Esophagus (tissue), 2 donors: Measurements from ENCODE around the gene SLC22A23. TPM values are rescaled to one million over a fixed set of nuclear protein-coding genes. Genes with fewer than 3 reads are reported as not detected.

Source experiments
- H3K27ac ChIP-seq, 2 donors: one replicate each; pipeline ENCODE4 v1.5.1; 2013; ENCODE audit warnings: low read depth in 2 of 2, mild to moderate bottlenecking in 2 of 2, inconsistent platforms in 1 of 2, low read length in 1 of 2, moderate library complexity in 1 of 2
- H3K27me3 ChIP-seq, 2 donors: one replicate each; pipeline ENCODE4 v1.6.1; 2013; ENCODE audit warnings: low read length in 2 of 2, control low read depth in 1 of 2, mild to moderate bottlenecking in 1 of 2; ENCODE audit not compliant: insufficient read depth in 2 of 2, control insufficient read depth in 1 of 2
- H3K36me3 ChIP-seq, 2 donors: one replicate each; pipeline ENCODE4 v1.6.1; 2013; ENCODE audit warnings: low read length in 1 of 2; ENCODE audit not compliant: control insufficient read depth in 2 of 2, insufficient read depth in 2 of 2
- H3K4me1 ChIP-seq, 2 donors: one replicate each; pipeline ENCODE4 v1.6.1; 2013; ENCODE audit warnings: low read length in 1 of 2; ENCODE audit not compliant: control insufficient read depth in 2 of 2, insufficient read depth in 2 of 2
- H3K4me3 ChIP-seq, 2 donors: one replicate each; pipeline ENCODE4 v1.5.1; 2013; ENCODE audit warnings: low read length in 2 of 2, mild to moderate bottlenecking in 2 of 2, low read depth in 1 of 2, moderate library complexity in 1 of 2
- H3K9me3 ChIP-seq, 2 donors: one replicate each; pipeline ENCODE4 v1.6.1; 2013; ENCODE audit warnings: mild to moderate bottlenecking in 2 of 2, low read depth in 1 of 2, low read length in 1 of 2, moderate library complexity in 1 of 2; ENCODE audit not compliant: control insufficient read depth in 2 of 2, insufficient read depth in 1 of 2
- WGBS, 2 donors: extraction: QIAGEN DNeasy Blood & Tissue Kit; methylation state at CpG; one replicate each; pipeline ENCODE4 v1.1.7; 2013; 5-methylcytosine and 5-hydroxymethylcytosine counted together
- polyA plus RNA-seq, 2 donors: library from polyadenylated mRNA; stranded (reverse); fragments of 200-250 nt; gene quantifications; one replicate each; pipeline ENCODE4 v1.2.3, GENCODE V29; 2013
- donor health status: healthy with polysubstance abuse.
- donor health status: Bipolar disorder and iron deficiency.

SLC22A23 gene
- polyA plus RNA-seq, 2 donors: 12.5 to 15.4 TPM

DNA sequence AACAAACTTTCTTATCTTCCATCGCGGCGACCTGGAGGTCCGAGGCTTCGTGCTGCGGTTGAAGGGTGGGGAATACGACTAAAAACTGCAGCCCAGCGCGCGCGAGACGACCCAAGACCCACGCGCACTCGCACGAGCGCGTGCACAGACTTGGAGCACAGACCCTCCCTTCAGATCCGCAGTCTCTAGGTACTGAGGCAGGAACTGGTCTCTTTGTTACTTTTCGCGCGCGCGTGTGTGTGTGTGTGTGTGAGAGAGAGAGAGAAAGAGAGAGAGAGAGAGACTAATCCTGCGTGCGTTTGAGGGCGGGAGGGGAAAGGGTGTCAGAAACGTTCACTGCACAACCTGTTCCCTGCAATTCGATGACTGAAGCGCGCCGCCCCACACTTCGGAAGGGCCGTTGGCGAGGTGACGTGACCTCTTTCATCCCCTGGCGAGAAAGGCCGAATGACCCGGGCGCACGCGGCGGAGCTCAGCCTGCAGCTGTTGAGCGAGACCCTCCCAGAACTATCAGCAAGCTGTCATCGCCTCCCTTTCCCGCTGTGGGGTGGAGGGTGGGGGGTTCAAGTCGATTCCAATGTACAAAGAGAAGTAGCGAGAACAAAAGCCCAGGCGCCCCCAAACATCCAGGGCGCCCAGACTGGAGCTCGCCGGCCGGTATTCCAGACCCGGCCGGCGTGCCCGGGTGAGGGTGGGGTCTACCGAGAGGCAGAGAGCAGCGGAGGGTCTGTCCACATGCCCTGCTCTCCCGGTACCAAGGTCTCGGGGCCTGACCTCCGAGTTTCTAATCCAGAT is 227.9 kb downstream of the SLC22A23 start:
- Histone ChIP-seq H3K27me3 (peaks cover 0 to 31% of the 10 kb centered on the region in 2 donors), H3K4me1 (peaks cover 6 to 30% of the 10 kb centered on the region in 2 donors), H3K27ac (no peak overlapping the region), H3K36me3 (no peaks in the 10 kb centered on the region), H3K4me3 (peak overlapping the region in 1 of 2 donors; percentile 16), H3K9me3 (no peaks in the 10 kb centered on the region)
- WGBS, 2 donors: 4 to 6% methylated on average over 62 of the region's 62 CpGs

DNA sequence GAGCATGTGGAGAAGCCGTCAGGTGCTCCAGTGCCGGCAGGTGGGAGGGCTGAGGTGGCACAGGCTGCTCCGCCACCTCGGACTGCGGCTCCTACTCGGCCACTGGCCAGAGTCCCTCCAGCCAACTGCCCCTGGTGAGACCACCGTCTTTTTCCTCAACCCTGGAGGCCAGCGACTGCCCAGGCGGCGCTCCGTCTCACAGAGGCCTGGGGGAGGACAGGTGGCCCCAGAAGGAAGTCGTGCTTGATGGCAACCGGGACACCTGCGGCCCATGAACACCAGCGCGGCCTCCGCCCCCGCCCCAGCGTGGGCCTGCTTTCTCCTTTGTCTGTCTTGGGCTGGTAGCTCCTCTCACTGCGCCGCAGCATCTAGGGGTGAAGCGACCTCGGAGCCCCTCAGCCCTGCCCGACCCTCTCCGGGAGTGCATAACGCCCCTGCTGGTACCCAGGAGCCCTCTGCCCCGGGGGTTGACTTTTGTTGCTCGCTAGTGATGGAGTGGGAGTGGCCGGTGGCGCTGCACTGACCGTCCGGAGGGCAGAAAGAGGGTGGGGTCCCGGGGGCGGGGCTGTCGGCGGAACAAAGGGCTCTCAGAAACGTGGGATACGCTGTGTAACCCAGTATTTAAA is 228.7 kb downstream of the SLC22A23 start:
- Histone ChIP-seq H3K27ac (no peak overlapping the region), H3K4me1 (peaks cover 6 to 30% of the 10 kb centered on the region in 2 donors), H3K36me3 (no peaks in the 10 kb centered on the region), H3K27me3 (peaks cover 0 to 31% of the 10 kb centered on the region in 2 donors), H3K9me3 (no peaks in the 10 kb centered on the region), H3K4me3 (peak overlapping the region in 1 of 2 donors; percentile 7)
- 3 to 4% methylated on average over 31 to 38 of the region's 38 CpGs for WGBS, 2 donors

DNA sequence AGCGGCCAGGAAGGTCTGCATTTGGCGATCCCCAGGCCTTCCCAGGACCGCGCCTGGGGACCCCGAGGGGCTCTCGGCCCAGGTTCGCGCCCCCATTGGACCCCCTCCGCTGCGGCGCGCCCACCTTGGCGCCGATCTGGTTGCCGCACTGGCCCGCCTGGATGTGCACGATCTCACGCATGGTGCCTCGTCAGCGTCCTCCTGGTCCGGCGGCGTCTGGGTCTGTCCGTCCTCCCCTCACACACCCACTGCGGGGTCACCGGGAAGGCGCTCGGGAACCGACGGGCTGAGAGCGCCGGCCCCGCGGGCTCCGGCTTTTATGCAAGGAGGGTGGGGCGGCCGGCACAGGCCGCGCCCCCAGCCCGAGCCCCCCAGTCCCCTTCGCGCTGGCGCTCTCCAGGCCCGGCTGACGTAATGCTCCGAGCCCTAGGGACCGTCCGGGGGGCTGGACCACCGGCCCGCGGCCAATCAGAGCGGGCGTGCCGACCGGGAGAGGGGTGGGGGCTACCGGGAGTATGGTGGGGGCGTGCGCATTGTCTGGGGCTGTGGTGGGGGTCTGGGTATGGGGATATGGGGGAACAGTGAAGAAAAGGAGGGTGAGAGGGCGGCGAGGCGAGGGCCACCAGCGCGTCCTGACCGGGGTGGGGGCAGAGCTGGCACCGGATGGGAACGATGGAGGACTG is 229.3 kb downstream of the SLC22A23 start, which contains the start of gene TUBB2B:
Gene TUBB2B, minus strand, starts transcription at position 291 of the 683 bp plus-strand sequence. Its CDS starts 110 bp downstream, at position 181.
- Histone ChIP-seq H3K9me3 (no peaks in the 10 kb centered on the region), H3K4me1 (peaks cover 6 to 30% of the 10 kb centered on the region in 2 donors), H3K27me3 (peaks cover 0 to 31% of the 10 kb centered on the region in 2 donors), H3K27ac (no peak within 1 kb of the TSS), H3K36me3 (no peaks in the 10 kb centered on the region), H3K4me3 (peak within 1 kb of the TSS; percentile 35 to 39)
- 2% methylated on average over 53 to 66 of the region's 66 CpGs for WGBS, 2 donors

DNA sequence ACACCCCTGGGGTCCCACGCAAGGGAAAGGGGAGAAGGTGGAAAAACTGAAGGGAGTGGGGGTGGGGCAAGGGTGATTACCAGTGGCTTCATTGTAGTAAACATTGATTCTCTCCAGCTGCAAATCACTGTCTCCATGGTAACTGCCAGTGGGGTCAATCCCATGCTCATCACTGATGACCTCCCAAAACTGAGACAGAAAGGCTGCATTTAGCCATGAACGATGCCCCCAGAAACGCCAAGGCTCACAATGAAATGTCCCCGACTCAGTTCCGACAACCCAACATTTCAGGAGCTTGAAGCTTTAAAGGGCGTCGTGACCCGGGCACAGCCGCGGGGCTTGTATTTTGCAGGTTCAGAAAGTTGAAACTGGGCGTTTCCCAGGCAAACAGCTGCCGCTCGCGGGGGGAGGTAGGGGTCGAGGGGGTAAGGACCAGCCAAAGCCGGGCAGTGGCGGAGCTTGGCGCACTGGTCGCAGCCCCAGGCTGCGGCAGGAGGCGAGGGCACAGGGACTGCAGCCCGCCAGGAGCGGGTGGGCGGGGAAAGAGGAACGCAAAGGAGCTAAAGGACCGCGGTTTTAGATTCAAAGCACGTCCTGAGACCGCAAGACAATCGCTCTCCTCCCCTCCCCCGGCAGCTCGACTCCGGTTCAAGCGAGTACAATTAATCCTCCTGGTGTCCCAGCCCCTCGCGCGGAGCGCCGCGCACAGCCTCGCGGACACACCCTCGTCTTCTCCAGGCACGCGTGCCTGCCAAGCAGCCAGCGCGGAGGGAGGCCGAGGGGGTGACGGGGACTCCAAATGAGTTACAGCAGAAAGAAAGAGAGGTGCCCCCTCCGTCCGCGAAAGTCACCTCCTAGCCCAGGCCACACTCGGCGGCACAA is 230.1 kb downstream of the SLC22A23 start:
- Histone ChIP-seq H3K4me1 (peaks cover 4 to 27% of the 10 kb centered on the region in 2 donors), H3K9me3 (no peaks in the 10 kb centered on the region), H3K27ac (no peak overlapping the region), H3K4me3 (peak overlapping the region; percentile 35 to 39), H3K27me3 (peaks cover 0 to 26% of the 10 kb centered on the region in 2 donors), H3K36me3 (no peaks in the 10 kb centered on the region)
- 3% methylated on average over 48 to 54 of the region's 54 CpGs for WGBS, 2 donors

DNA sequence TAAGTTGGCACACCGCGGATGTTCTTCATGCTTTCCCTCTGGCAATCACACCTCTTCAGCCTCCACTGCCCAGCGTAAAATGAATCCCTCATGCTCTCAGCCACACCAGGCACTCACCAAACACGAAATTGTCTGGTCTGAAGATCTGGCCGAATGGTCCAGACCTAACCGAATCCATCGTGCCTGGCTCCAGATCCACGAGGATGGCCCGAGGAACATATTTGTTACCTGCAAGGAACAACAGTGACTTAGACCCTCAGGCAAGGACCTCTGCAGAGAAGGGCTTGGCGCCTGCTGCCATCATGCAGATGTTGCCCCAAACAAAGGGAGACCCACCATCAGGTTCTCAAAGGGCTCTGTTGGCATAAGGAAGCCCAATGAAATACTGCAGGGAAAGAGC is 230.8 kb downstream of the SLC22A23 start:
- Histone ChIP-seq H3K27me3 (peaks cover 0 to 26% of the 10 kb centered on the region in 2 donors), H3K4me3 (no peak overlapping the region), H3K9me3 (no peaks in the 10 kb centered on the region), H3K4me1 (peaks cover 4 to 21% of the 10 kb centered on the region in 2 donors), H3K36me3 (no peaks in the 10 kb centered on the region), H3K27ac (no peak overlapping the region)
- WGBS, 2 donors: 91 to 94% methylated on average over 10 of the region's 10 CpGs

DNA sequence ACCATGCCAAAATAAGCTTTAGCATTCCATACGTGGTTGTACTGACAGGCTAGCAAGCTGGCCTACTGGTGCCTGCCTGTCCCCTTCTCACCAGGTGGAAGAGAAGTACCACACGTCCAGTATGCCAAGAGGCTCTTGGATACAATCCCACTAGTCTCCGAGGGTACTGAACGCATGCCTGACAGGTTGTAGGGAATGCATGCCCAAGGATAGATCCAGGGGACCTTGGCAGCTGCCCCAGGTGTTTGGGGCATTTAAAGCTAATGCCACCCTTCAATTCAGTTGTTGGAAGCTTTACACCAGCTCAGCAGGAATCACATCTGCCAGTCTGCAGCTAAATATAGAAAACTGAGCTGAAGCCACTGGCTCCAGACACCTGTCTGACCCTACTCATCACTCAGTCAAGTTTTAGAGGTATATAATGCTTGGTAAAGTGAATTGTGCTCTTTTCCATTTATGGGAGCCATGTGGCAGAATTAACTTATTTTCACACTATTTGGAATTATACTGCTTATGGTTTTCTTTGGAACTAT is 234.3 kb downstream of the SLC22A23 start:
- 64 to 67% methylated on average over 4 of the region's 4 CpGs for WGBS, 2 donors
- no peaks in the 10 kb centered on the region for H3K36me3 ChIP-seq
- H3K9me3 ChIP-seq: no peaks in the 10 kb centered on the region
- peaks cover 0 to 6% of the 10 kb centered on the region in 2 donors for H3K4me1 ChIP-seq
- H3K4me3 ChIP-seq: no peak overlapping the region
- H3K27ac ChIP-seq: no peak overlapping the region
- peaks cover 0 to 8% of the 10 kb centered on the region in 2 donors for H3K27me3 ChIP-seq

DNA sequence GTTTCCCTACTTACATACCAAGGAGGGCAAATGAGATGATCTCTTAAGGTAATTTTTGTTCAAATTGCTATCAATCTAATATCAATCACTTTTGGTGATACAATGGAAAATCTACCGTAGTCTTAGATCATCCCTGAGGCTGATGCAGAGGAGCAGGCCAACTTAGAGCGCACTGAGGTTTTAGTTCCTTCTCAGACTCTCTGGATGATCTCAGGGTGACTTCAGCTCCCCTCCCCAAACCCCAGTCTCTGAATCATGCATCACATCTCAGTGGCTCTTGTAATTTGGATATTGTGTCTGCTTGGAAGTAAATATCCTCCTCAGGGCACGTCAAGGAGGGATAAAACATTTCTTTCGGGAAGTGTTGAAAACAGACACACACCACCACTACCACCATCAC is 235.3 kb downstream of the SLC22A23 start:
- no peak overlapping the region for H3K4me3 ChIP-seq
- H3K4me1 ChIP-seq: no peaks in the 10 kb centered on the region
- H3K36me3 ChIP-seq: no peaks in the 10 kb centered on the region
- H3K27me3 ChIP-seq: peaks cover 0 to 3% of the 10 kb centered on the region in 2 donors
- no peaks in the 10 kb centered on the region for H3K9me3 ChIP-seq
- H3K27ac ChIP-seq: no peak overlapping the region
- 89 to 96% methylated on average over 4 of the region's 4 CpGs for WGBS, 2 donors

DNA sequence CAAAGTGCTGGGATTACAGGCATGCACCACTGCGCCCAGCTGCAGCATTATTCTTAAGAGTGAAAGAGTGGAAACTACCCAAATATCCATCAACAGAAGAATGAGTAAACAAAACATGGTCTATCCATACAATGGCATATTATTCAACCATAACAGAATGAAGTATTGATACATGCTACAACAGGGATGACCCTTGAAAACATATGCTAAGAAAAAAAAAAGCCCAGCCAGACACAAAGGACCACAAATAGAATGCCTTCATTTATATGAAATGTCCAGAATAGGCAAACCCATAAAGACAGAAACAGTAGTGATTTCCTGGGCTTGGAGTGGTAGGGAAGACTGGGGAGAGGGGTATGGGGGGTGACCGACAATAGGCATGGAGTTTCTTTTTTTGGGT is 236.5 kb downstream of the SLC22A23 start:
- Histone ChIP-seq H3K9me3 (no peaks in the 10 kb centered on the region), H3K27ac (no peak overlapping the region), H3K4me3 (no peak overlapping the region), H3K4me1 (no peaks in the 10 kb centered on the region), H3K36me3 (no peaks in the 10 kb centered on the region), H3K27me3 (no peaks in the 10 kb centered on the region)
- 87 to 92% methylated on average over 2 of the region's 2 CpGs for WGBS, 2 donors
